Measurements from ENCODE around the gene CEP170. TPM values are rescaled to one million over a fixed set of nuclear protein-coding genes. Genes with fewer than 3 reads are reported as not detected.
A peak's percentile ranks its signal among the peaks of the same experiment; 100 is the strongest.

The CEP170 gene
- total RNA-seq, 1 donor from 2014 or later, result 87.3 TPM

DNA sequence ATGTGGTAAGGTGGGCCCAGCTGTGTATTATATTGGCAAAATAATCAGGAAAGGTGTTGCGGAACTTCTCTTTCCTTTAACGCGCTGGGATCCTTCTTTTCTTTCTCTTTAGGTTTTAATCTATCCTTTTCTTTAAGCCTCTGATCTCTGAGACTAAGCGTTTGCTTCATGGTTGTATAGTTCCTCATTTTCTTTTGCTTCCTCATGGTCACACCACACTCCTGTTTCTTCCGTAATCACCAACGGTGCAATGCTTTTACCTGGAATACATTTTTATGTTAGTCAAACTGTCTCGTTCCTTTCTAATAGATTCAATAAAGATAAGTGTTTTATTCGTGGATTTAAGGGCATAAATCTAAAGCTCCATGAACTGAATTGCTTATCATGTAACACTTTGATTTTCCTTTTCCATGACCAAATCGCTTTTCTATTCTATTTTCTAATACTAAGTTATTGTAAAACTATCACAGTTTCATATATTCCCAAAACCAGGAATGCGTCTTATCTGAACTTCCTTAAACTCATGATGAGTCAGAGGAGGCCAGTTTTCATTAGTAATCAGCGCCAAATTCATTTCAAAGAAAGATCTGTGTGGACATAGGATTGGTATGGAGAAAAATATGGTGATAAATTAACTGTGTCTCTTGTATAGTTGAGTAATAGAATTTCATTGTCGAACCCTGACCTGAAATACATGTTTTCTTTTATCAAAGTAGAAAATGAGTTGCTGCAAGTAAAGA lies 13.0 kb upstream of the CEP170 start:
- peak; percentile 82 for DNase-seq

GRCh38 chr1:243267471-243267880 lies 12.4 kb upstream of the CEP170 start:
- no peak for DNase-seq

DNA sequence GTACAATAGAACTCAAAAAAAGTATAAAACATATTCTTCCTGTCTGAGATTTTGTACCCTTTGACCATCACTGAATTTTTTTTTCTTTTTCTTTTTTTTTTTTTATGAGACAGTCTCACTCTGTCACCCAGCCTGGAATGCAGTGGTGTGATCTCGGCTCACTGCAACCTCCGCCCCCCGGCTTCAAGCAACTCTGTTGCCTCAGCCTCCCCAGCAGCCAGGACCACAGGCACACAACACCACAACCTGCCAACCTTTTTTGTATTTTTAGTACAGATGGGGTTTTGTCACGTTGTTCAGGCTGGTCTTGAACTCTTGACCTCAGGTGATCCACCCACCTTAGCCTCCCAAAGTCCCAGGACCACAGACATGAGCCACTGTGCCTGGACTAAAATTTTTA lies 11.2 kb upstream of the CEP170 start:
- DNase-seq, result no peak

- DNase-seq, result peak; percentile 88
These were observed 9.6 kb upstream of the CEP170 start for GRCh38 chr1:243264717-243265116.

DNA sequence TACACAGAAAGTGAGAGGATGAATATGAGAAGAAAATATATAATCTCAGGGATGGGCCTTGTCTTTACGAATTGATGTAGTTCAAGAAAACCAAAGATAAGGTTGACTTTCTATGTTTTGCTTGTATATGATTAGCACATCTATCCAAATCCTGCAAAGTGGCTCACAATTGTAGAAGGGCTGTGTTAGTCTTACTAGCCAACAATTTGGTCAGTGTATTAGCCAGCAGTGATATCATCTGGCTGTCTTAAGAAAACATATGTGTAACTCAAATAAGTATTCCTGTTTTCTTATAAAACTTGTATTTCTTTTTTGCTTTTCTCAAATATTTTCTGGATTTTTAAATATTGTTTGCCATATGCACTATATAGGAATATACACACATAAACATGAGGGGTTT lies 6.3 kb upstream of the CEP170 start:
- no peak for DNase-seq

DNA sequence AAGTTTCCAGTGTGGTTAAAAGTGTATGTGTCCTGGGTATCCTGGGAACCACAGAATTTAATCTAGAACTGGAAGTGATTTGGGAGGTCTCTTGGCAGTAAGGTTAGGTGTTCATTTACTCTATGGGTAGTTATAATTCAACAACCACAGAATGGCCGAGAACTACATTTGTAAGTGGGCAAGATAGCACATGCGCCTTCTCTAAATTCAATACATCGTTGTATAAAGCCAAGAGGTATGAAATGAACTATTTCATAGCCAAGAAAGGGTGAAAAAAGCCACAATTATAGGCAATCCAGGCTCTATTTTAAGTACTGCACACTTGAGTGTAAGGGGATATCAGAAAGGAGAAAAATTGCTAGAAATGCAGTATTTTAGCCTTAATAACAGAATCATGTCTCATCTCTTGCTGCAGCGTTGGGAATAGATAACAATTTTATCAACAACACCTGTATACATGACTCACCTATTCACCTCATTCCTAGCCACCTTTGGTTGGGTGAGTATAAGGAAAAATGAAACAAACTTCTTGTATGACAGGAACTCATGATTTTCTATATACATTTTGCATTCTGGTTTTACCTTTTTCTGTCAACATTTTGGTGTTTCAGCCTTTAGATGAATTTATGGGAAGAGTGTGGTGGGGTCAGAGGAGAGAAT lies 5.3 kb upstream of the CEP170 start:
- no peak for DNase-seq

GRCh38 chr1:243258731-243259130 lies 3.6 kb upstream of the CEP170 start:
- no peak for DNase-seq

- DNase-seq, result no peak
These were observed 2.1 kb upstream of the CEP170 start for GRCh38 chr1:243257189-243257588.

DNA sequence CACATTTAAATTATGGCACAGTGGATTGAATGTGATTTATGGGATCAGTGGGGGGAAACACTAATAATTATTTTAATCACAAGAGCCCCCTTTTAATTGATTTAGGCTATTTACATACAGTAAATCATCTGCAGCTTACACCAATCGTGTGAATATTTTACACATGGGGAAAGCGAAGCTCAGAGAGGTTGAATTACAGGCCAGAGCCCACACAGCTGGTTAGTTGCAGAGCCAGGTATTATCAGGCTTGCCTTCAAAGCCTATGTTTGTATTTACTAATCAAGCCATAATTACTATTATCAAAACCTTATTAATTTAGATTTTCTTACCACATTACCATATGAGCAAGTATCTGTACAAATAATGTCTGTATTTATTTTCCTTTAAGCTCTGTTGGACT lies 1.5 kb upstream of the CEP170 start:
- DNase-seq, result no peak

DNA sequence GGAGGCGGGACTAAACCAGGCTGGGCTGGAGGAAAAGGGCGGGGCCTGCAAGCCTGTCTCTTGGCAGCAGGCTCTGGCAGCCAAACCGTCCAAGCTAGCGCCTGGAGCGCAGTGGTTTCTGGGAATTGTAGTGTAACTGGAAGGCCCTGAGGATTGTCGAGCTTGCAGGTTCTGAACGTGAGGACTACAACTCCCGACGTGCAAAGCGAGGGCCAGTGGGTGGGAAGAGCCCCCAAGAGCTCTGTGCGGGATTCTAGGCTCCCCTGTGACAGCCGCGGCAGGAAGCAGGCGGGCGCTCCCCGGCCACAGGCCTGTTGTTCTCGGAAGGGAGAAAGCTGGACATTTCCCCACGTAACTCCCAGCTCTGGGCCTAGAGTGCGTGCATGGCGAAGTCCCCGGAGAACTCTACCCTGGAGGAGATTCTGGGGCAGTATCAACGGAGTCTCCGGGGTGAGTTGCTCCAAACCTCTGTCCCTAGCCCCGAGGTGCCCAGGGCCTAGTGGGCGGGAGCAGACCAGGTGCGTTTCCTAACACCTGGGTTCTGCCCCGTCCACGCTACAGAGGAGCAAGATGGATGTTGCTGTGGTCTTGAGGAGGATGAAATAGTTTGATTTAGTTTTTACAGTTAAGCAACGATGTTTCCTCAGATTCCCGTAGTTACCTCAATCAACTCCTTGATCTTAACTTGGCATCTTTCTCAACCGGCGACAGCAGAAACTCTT lies 871 bp upstream of the CEP170 start, which contains the start of gene SDCCAG8:
Gene SDCCAG8, plus strand, starts transcription at position 251 of the 722 bp plus-strand sequence. Its CDS starts 133 bp downstream, at position 384.
- DNase-seq, result peak; percentile 100

GRCh38 chr1:243254233-243254926 lies 701 bp downstream of the CEP170 start:
- peak; percentile 67 for DNase-seq

DNA sequence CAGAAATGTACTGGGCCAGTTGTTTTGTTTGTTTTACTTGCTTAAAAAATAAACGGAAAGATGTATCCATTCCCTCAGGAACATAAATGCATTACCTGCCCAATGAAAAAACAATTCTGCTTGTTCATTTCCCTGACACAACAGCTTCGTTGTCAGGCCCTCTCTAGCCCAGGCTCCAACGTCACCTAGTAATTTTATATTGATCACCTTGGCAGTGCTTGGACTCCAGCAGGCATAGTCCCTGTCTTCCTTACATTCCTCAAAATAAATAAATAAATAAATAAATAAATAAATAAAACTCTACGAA lies 1.2 kb downstream of the CEP170 start:
- no peak for DNase-seq

DNA sequence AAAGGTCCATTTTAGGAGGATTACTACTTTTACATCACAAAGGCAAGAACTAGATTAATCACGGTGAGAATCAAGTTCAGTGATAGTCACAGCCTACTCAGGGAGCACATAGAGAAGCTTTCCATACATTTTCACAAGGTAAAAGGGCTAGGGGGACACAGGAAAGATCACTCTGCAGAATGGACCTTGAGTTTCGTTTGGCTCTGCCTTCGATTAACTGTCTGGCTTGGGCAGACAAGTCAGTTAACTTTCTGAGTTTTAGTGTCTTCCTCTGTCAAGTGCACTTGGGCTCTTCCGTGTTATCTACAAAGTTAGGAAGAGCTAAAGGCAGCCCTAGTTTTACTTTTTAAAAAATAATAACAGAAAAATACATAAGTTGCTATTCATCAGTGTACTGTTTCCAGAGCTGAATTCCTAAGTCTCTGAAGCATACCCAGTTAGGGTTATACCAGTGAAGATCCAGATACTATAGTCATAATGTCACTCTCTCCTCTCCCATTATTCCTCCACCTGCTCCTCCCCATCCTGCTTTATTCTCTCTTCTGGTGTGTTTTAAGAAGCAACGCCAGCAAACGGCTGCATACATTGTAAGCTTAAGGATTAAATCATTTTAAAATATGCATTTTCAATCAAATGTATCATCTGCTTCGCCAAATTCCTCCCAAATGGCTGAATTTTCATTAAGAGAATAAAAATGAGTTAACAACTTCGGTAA lies 1.7 kb downstream of the CEP170 start:
- peak; percentile 34 for DNase-seq

DNA sequence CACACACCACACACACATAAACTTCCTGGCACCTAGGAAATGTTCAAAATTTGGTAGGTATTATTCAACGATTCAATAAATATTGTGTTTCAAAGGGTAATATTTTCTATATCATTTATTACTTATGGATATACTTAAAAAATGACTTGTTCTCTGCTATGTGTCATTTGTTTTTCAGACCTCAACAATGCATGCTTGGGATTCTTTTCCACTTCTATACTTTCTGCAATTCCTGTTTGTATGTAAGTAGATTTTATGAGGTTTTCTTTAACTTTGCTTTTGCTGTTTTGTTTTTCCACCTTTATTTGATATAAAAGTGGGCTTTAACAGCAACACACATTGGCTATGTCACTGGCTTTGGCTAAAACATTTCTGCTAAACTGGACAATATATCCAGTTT lies 3.5 kb downstream of the CEP170 start:
- DNase-seq, result no peak

- DNase-seq, result no peak
These were observed 5.0 kb downstream of the CEP170 start for GRCh38 chr1:243250102-243250501.

- DNase-seq, result no peak
These were observed 5.9 kb downstream of the CEP170 start for GRCh38 chr1:243249214-243249613.

- no peak for DNase-seq
These were observed 7.2 kb downstream of the CEP170 start for GRCh38 chr1:243247901-243248300.

GRCh38 chr1:243246916-243247315 lies 8.2 kb downstream of the CEP170 start:
- peak; percentile 34 for DNase-seq

- no peak for DNase-seq
These were observed 10.6 kb downstream of the CEP170 start for GRCh38 chr1:243244432-243244841.

GRCh38 chr1:243236604-243237252 lies 18.4 kb downstream of the CEP170 start:
- DNase-seq, result peak; percentile 57

- peak; percentile 57 for DNase-seq
These were observed 20.0 kb downstream of the CEP170 start for GRCh38 chr1:243234978-243235647.

Data from dermis blood vessel endothelial cell (primary cell).